Measurements from ENCODE around the gene DYNC2LI1. TPM values are rescaled to one million over a fixed set of nuclear protein-coding genes. Genes with fewer than 3 reads are reported as not detected.

DYNC2LI1 gene
- total RNA-seq, 1 donor from 2014 or later: 8.9 TPM

DNA sequence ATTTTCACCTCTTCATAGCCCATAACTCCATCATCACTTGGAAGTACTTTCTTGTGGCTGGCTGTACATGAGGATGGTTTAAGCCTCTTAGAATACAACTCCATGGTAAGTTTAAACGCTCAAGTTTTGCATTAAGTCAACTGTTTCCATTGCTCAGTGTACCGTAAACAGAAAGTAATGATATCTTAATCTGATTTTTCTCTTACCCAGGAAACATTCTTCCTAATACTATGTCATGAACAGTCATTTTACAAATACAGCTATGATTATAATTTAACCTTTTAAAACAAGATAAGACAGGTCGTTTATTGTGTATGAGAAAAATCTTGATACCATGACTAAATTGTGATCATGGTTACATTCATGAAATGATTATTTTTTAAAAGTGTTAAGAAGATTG lies 11.6 kb upstream of the DYNC2LI1 start:
- Mint-ChIP-seq H3K36me3 (ENCODE audit: low read depth) (no peaks in the 10 kb centered on the region), H3K27me3 (peaks cover 7% of the 10 kb centered on the region), H3K4me1 (no peaks in the 10 kb centered on the region), H3K4me3 (no peak overlapping the region), H3K9me3 (no peaks in the 10 kb centered on the region), H3K27ac (no peak overlapping the region)
- ChIA-PET POLR2A (no interaction called here), CTCF (no interaction called here)
- intact Hi-C loops (cut with micrococcal nuclease): no loop called here
- TF ChIP-seq, protein P1, sequence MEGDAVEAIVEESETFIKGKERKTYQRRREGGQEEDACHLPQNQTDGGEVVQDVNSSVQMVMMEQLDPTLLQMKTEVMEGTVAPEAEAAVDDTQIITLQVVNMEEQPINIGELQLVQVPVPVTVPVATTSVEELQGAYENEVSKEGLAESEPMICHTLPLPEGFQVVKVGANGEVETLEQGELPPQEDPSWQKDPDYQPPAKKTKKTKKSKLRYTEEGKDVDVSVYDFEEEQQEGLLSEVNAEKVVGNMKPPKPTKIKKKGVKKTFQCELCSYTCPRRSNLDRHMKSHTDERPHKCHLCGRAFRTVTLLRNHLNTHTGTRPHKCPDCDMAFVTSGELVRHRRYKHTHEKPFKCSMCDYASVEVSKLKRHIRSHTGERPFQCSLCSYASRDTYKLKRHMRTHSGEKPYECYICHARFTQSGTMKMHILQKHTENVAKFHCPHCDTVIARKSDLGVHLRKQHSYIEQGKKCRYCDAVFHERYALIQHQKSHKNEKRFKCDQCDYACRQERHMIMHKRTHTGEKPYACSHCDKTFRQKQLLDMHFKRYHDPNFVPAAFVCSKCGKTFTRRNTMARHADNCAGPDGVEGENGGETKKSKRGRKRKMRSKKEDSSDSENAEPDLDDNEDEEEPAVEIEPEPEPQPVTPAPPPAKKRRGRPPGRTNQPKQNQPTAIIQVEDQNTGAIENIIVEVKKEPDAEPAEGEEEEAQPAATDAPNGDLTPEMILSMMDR (IDR thresholded peaks at IDR 0.05): no peak
- ATAC-seq (ENCODE audit: low read depth) (no peak), DNase-seq (no peak)

GRCh38 chr2:43763091-43763490 lies 10.7 kb upstream of the DYNC2LI1 start:
- Mint-ChIP-seq H3K27me3 (peaks cover 7% of the 10 kb centered on the region), H3K4me3 (no peak overlapping the region), H3K27ac (no peak overlapping the region), H3K4me1 (no peaks in the 10 kb centered on the region), H3K9me3 (no peaks in the 10 kb centered on the region), H3K36me3 (ENCODE audit: low read depth) (no peaks in the 10 kb centered on the region)
- TF ChIP-seq, protein P1 (IDR thresholded peaks at IDR 0.05): no peak
- ChIA-PET CTCF (no interaction called here), POLR2A (no interaction called here)
- ATAC-seq (ENCODE audit: low read depth): no peak
- no peak for DNase-seq
- intact Hi-C loops (cut with micrococcal nuclease): no loop called here

GRCh38 chr2:43764086-43764705 lies 9.6 kb upstream of the DYNC2LI1 start:
- Mint-ChIP-seq H3K27ac (no peak overlapping the region), H3K36me3 (ENCODE audit: low read depth) (no peaks in the 10 kb centered on the region), H3K4me3 (no peak overlapping the region), H3K9me3 (no peaks in the 10 kb centered on the region), H3K27me3 (peaks cover 10% of the 10 kb centered on the region), H3K4me1 (no peaks in the 10 kb centered on the region)
- ChIA-PET POLR2A (no interaction called here), CTCF (no interaction called here)
- ATAC-seq (ENCODE audit: low read depth): no peak
- DNase-seq: no peak
- TF ChIP-seq, protein P1 (IDR thresholded peaks at IDR 0.05): no peak
- intact Hi-C loops (cut with micrococcal nuclease): no loop called here

DNA sequence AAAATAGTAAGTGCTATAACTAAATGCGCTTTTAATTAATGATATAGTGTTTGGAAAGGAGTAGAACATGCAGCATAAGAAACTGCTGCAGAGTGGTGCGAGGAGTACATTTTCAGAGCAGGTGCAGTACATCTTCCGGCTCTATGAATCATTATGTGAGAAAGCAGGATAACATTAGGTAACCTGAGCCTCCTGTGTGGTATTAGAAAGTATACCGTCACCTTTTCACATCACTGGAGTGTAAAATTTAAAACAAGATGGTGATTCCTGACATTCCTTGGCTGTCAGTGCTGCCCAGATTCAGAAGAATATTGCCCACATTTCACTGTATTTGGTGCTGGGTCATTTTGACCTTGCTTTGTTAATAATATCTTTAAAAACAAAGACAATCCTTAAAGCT lies 7.8 kb upstream of the DYNC2LI1 start:
- ATAC-seq (ENCODE audit: low read depth): no peak
- Mint-ChIP-seq H3K27me3 (peaks cover 14% of the 10 kb centered on the region), H3K9me3 (no peaks in the 10 kb centered on the region), H3K27ac (no peak overlapping the region), H3K4me1 (no peaks in the 10 kb centered on the region), H3K36me3 (ENCODE audit: low read depth) (no peaks in the 10 kb centered on the region), H3K4me3 (no peak overlapping the region)
- ChIA-PET POLR2A (no interaction called here), CTCF (no interaction called here)
- TF ChIP-seq, protein P1 (IDR thresholded peaks at IDR 0.05): no peak
- intact Hi-C loops (cut with micrococcal nuclease): no loop called here
- DNase-seq: no peak

DNA sequence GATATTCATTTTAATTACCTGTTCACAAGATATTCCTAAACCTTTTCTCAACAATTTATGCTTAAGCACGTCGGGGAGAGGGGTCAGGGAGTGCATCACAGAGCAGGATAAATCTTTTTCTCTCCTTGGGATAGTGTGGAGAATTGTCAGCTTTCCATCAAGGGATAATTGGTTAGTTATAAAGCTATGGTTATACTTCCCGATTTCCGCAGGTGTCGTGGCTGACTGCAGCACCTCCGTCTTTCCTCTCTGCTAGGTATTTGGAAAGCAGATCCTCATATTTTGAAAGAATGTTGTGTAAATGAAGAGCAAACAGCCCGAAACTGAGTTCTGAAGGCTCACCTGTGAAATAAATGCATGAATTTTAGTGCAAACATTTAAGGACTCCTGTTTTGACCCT lies 778 bp downstream of the DYNC2LI1 start:
- Mint-ChIP-seq H3K36me3 (ENCODE audit: low read depth) (peaks cover 8% of the 10 kb centered on the region), H3K9me3 (no peaks in the 10 kb centered on the region), H3K4me3 (peak overlapping the region; percentile 100), H3K27ac (no peak overlapping the region), H3K27me3 (peaks cover 4% of the 10 kb centered on the region), H3K4me1 (peaks cover 12% of the 10 kb centered on the region)
- DNase-seq (no peak), ATAC-seq (ENCODE audit: low read depth) (no peak)
- intact Hi-C loops (cut with micrococcal nuclease): loop anchor here (2.0 to 10.0 kb wide), 2 partner anchors 140 to 222 kb away; partner anchors contain the start of gene PLEKHH2
- TF ChIP-seq, protein P1 (IDR thresholded peaks at IDR 0.05): no peak
- POLR2A ChIA-PET: interaction anchor here (1.1 kb wide), 1 partner anchor 1227 kb away, joined by 3 read pairs; no protein-coding TSS in a partner anchor
- CTCF ChIA-PET: no interaction called here
